Measurements from ENCODE around the gene TMEM178B.
A peak's percentile ranks its signal among the peaks of the same experiment; 100 is the strongest.

The TMEM178B gene

GRCh38 chr7:141225916-141226618 lies 152.2 kb downstream of the TMEM178B start:
- DNase-seq: no peak

- no peak for DNase-seq
These were observed 153.6 kb downstream of the TMEM178B start for GRCh38 chr7:141227454-141227853.

- no peak for DNase-seq
These were observed 154.6 kb downstream of the TMEM178B start for GRCh38 chr7:141228482-141228881.

GRCh38 chr7:141231018-141231792 lies 157.3 kb downstream of the TMEM178B start:
- no peak for DNase-seq

GRCh38 chr7:141232286-141233051 lies 158.6 kb downstream of the TMEM178B start:
- DNase-seq: no peak

- no peak for DNase-seq
These were observed 160.7 kb downstream of the TMEM178B start for GRCh38 chr7:141234335-141235105.

- no peak for DNase-seq
These were observed 161.8 kb downstream of the TMEM178B start for GRCh38 chr7:141235656-141236055.

- DNase-seq: no peak
These were observed 164.9 kb downstream of the TMEM178B start for GRCh38 chr7:141238596-141239243.

- no peak for DNase-seq
These were observed 165.8 kb downstream of the TMEM178B start for GRCh38 chr7:141239661-141240060.

GRCh38 chr7:141242568-141242967 lies 168.7 kb downstream of the TMEM178B start:
- no peak for DNase-seq

GRCh38 chr7:141243368-141243767 lies 169.5 kb downstream of the TMEM178B start:
- DNase-seq: no peak

GRCh38 chr7:141244435-141244834 lies 170.6 kb downstream of the TMEM178B start:
- no peak for DNase-seq

- no peak for DNase-seq
These were observed 172.6 kb downstream of the TMEM178B start for GRCh38 chr7:141246426-141246825.

GRCh38 chr7:141251180-141251579 lies 177.3 kb downstream of the TMEM178B start:
- no peak for DNase-seq

GRCh38 chr7:141251957-141252356 lies 178.1 kb downstream of the TMEM178B start:
- no peak for DNase-seq

GRCh38 chr7:141257597-141257996 lies 183.7 kb downstream of the TMEM178B start:
- no peak for DNase-seq

GRCh38 chr7:141258559-141258958 lies 184.7 kb downstream of the TMEM178B start:
- no peak for DNase-seq

- no peak for DNase-seq
These were observed 188.5 kb downstream of the TMEM178B start for GRCh38 chr7:141262101-141263090.

GRCh38 chr7:141263508-141263907 lies 189.6 kb downstream of the TMEM178B start:
- DNase-seq: peak; percentile 6

- DNase-seq: no peak
These were observed 190.1 kb downstream of the TMEM178B start for GRCh38 chr7:141263983-141264382.

- DNase-seq: no peak
These were observed 190.6 kb downstream of the TMEM178B start for GRCh38 chr7:141264511-141264910.

All from CD4-positive, alpha-beta T cell treated with Interleukin-10 for 1 hour (primary cell).